GM10248 (cell line): Measurements from ENCODE around the gene ROCK1.

ENCODE experiments used
- CTCF ChIA-PET: fragments of 300-600 bp; sonication (Branson Sonifier 250); formaldehyde crosslinking; extraction: SDS; loops from one replicate; lab custom pipeline; 2021; ENCODE audit warnings: antibody characterized with exemption; lab: Yijun Ruan, JAX
- POLR2A ChIA-PET: fragments of 350-650 bp; sonication (Branson Sonifier 250); formaldehyde crosslinking; extraction: SDS; loops from one replicate; lab custom pipeline; 2020; ENCODE audit warnings: antibody characterized with exemption; lab: Yijun Ruan, JAX
- DNase-seq: peaks from one replicate; pipeline ENCODE4 v3.0.0; 2012; ENCODE audit errors: extremely low spot score
- CTCF ChIP-seq: IDR thresholded peaks from 2 replicates; pipeline ENCODE4 v1.5.1; 2012; ENCODE audit warnings: mild to moderate bottlenecking, low read depth; ENCODE audit errors: extremely low read depth, missing control alignments, control extremely low read depth

The ROCK1 gene

GRCh38 chr18:21117409-21118131 is 6.0 kb upstream of the ROCK1 start:
- CTCF ChIA-PET = no interaction called here
- no peak for DNase-seq
- no peak for TF ChIP-seq CTCF
- POLR2A ChIA-PET = no interaction called here

- POLR2A ChIA-PET = no interaction called here
- no peak for DNase-seq
- no peak for TF ChIP-seq CTCF
- CTCF ChIA-PET = interaction anchor here (1.1 to 1.8 kb wide), 3 partner anchors 16 to 144 kb away, joined by 3 to 5 read pairs (median 3); no protein-coding TSS in a partner anchor
Observed at GRCh38 chr18:21115519-21116411, 4.2 kb upstream of the ROCK1 start.

- POLR2A ChIA-PET = no interaction called here
- DNase-seq = no peak
- TF ChIP-seq CTCF = no peak
- CTCF ChIA-PET = interaction anchor here (1.0 to 1.8 kb wide), 3 partner anchors 11 to 15 kb away, joined by 4 to 8 read pairs (median 6); no protein-coding TSS in a partner anchor
Observed at GRCh38 chr18:21112543-21113105, 1.0 kb upstream of the ROCK1 start.

GRCh38 chr18:21112140-21112473 is 494 bp upstream of the ROCK1 start:
- POLR2A ChIA-PET = interaction anchor here (0.7 kb wide), 1 partner anchor 489 kb away, joined by 3 read pairs; the partner anchor contains the start of gene ESCO1

GRCh38 chr18:21110713-21111345 is 784 bp downstream of the ROCK1 start:
- DNase-seq = peak; percentile 38
- TF ChIP-seq CTCF = no peak
- CTCF ChIA-PET = interaction anchor here (1.4 to 1.8 kb wide), 2 partner anchors 11 to 13 kb away, joined by 6 to 8 read pairs; no protein-coding TSS in a partner anchor
- POLR2A ChIA-PET = no interaction called here

More at GRCh38 chr18:21112140-21112473, 494 bp upstream of the ROCK1 start:
- TF ChIP-seq CTCF = no peak
- no peak for DNase-seq
- CTCF ChIA-PET = interaction anchor here (1.0 to 1.8 kb wide), 3 partner anchors 11 to 14 kb away, joined by 4 to 8 read pairs (median 6); no protein-coding TSS in a partner anchor
